ENCODE measurements around the gene DYDC2. TPM values are rescaled to one million over a fixed set of nuclear protein-coding genes. Genes with fewer than 3 reads are reported as not detected.

Gene DYDC2
- total RNA-seq, 1 donor from 2014 or later: 2.5 TPM

DNA sequence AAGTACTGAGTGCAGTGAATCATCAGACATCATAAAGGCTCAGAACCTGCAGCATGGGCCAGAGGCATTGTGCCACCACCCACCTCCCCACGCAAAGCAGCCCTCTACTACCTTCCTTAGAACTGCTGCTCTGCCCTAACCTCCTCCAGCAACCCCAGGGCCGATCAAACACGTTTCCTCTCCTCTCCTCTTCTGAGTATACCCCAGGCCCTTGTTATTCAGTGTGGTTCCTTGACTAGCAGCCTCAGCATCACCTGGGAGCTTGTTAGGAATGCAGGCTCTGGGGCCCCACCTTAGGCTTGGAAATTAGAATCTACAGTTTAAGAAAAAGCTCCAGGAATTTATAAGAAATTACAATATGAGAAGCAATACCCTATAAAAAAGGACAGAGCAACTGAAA, 33.3 kb upstream of the DYDC2 start:
- H3K4me1 Mint-ChIP-seq: peaks cover 7% of the 10 kb centered on the region
- TF ChIP-seq, protein P1, sequence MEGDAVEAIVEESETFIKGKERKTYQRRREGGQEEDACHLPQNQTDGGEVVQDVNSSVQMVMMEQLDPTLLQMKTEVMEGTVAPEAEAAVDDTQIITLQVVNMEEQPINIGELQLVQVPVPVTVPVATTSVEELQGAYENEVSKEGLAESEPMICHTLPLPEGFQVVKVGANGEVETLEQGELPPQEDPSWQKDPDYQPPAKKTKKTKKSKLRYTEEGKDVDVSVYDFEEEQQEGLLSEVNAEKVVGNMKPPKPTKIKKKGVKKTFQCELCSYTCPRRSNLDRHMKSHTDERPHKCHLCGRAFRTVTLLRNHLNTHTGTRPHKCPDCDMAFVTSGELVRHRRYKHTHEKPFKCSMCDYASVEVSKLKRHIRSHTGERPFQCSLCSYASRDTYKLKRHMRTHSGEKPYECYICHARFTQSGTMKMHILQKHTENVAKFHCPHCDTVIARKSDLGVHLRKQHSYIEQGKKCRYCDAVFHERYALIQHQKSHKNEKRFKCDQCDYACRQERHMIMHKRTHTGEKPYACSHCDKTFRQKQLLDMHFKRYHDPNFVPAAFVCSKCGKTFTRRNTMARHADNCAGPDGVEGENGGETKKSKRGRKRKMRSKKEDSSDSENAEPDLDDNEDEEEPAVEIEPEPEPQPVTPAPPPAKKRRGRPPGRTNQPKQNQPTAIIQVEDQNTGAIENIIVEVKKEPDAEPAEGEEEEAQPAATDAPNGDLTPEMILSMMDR (conservative IDR thresholded peaks at IDR 0.05): no peak
- no peaks in the 10 kb centered on the region for H3K27me3 Mint-ChIP-seq (ENCODE audit: low read depth)
- no peaks in the 10 kb centered on the region for H3K9me3 Mint-ChIP-seq
- H3K36me3 Mint-ChIP-seq (ENCODE audit: low read depth): no peaks in the 10 kb centered on the region
- H3K27ac Mint-ChIP-seq (ENCODE audit: unreplicated experiment): peak overlapping the region; percentile 13
- no peak overlapping the region for H3K4me3 Mint-ChIP-seq
- no peak for DNase-seq (ENCODE audit: low read depth, low spot score)

DNA sequence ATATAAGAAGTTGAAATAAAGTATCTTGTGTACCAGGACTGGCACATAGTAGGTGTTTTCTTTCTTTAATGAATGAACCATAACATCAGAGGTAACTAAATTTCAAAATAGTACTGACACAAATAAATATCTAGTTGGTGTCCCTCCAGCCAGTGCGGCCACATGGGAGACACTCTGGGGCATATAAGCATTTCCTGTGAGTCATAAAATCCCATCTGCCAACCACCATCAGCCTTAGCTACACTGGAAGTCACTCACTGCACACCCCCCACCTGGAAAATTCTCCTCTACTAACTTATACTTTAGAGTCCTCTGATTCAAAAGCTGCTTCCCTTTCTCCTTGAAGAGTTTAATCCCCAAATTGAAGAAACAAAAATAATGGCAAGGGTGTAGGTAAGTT, 32.5 kb upstream of the DYDC2 start:
- TF ChIP-seq, protein P1 (conservative IDR thresholded peaks at IDR 0.05): no peak
- H3K27me3 Mint-ChIP-seq (ENCODE audit: low read depth): no peaks in the 10 kb centered on the region
- H3K36me3 Mint-ChIP-seq (ENCODE audit: low read depth): no peaks in the 10 kb centered on the region
- H3K4me3 Mint-ChIP-seq: no peak overlapping the region
- H3K9me3 Mint-ChIP-seq: no peaks in the 10 kb centered on the region
- H3K4me1 Mint-ChIP-seq: peaks cover 7% of the 10 kb centered on the region
- no peak overlapping the region for H3K27ac Mint-ChIP-seq (ENCODE audit: unreplicated experiment)
- no peak for DNase-seq (ENCODE audit: low read depth, low spot score)

DNA sequence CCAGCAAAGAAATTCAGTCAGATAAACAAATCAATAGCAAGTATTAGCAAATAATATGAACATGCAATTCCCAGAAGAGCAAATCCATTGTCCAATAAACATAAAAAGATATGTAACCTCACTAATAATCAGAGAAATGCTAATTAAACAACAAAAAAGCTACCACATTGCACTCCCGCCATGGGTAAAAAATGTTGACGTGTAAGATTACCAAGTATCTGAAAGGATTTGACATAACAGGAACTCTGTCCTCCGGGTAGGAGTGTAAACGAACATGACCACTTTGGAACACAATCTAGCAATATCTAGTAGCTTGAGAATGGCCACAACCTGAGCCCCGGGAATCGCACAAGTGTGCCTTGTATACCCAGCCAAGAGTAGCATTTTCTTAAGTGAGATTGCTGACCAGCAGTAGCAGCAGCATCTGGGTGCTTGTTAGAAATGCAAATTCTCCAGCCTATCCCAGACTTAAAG, 31.7 kb upstream of the DYDC2 start:
- no peak for DNase-seq (ENCODE audit: low read depth, low spot score)
- Mint-ChIP-seq H3K4me1 (peaks cover 7% of the 10 kb centered on the region), H3K27ac (ENCODE audit: unreplicated experiment) (no peak overlapping the region), H3K9me3 (no peaks in the 10 kb centered on the region), H3K4me3 (no peak overlapping the region), H3K36me3 (ENCODE audit: low read depth) (no peaks in the 10 kb centered on the region), H3K27me3 (ENCODE audit: low read depth) (no peaks in the 10 kb centered on the region)
- TF ChIP-seq, protein P1 (conservative IDR thresholded peaks at IDR 0.05): no peak

DNA sequence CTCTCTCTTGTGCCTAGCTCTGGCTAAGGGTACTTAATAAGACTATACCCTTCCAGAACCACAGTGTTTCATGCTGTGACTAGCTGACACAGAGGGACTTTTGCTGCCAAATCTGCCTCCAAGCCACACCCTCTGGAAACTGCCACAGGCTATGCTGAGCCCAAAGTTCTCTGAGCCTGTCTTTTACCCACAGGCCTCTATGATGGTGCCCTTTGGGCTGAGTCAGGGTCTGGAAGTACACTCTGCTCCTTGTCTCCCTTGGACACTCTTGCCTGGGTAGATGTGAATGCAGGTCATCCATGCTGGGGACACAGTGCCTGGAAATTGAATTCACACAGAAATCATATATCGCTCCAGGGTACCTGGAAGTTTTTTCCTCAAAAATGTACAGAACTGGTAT, 22.6 kb upstream of the DYDC2 start:
- no peak overlapping the region for H3K27ac Mint-ChIP-seq (ENCODE audit: unreplicated experiment)
- TF ChIP-seq, protein P1 (conservative IDR thresholded peaks at IDR 0.05): no peak
- H3K36me3 Mint-ChIP-seq (ENCODE audit: low read depth): no peaks in the 10 kb centered on the region
- H3K9me3 Mint-ChIP-seq: peaks cover 4% of the 10 kb centered on the region
- no peak for DNase-seq (ENCODE audit: low read depth, low spot score)
- H3K4me3 Mint-ChIP-seq: no peak overlapping the region
- no peaks in the 10 kb centered on the region for H3K27me3 Mint-ChIP-seq (ENCODE audit: low read depth)
- no peaks in the 10 kb centered on the region for H3K4me1 Mint-ChIP-seq

DNA sequence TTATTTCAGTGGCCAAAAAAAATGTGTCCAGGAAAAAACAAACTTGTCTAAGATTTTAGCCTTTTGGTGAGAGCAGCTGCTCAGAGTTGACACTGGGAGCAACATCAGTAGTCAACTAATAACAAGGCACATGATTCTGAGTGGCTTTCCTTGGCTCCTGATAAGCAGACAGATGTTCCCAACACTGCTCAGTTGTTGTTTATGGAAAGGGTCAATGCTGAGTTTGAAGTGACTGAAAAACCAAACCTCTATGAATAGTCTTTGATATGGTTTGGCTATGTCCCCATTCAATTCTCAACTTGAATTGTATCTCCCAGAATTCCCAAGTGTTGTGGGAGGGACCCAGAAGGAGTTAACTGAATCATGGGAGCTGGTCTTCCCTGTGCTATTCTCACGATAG, 12.3 kb upstream of the DYDC2 start:
- Mint-ChIP-seq H3K36me3 (ENCODE audit: low read depth) (no peaks in the 10 kb centered on the region), H3K27ac (ENCODE audit: unreplicated experiment) (no peak overlapping the region), H3K27me3 (ENCODE audit: low read depth) (no peaks in the 10 kb centered on the region), H3K4me1 (no peaks in the 10 kb centered on the region), H3K4me3 (no peak overlapping the region), H3K9me3 (peaks cover 3% of the 10 kb centered on the region)
- DNase-seq (ENCODE audit: low read depth, low spot score): no peak
- TF ChIP-seq, protein P1 (conservative IDR thresholded peaks at IDR 0.05): no peak

DNA sequence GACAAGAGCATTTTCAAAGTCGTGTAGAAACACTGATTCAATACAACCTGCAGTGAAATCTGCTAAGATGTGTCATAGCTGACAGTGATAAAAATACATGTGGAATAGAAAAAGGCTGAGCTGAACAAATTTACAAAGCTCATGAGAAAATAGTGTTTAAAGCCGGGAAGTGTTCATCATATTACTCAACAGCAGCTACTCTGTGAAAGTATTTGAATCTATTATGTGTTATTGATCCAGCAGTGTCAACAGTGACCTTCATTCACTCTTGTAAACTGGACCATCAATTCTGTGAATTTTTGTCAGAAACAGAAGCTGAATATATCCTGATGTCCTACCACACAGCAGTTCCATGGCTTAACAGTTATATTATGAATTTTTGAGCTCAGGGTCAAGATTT, 11.7 kb upstream of the DYDC2 start:
- Mint-ChIP-seq H3K27ac (ENCODE audit: unreplicated experiment) (no peak overlapping the region), H3K36me3 (ENCODE audit: low read depth) (no peaks in the 10 kb centered on the region), H3K9me3 (peaks cover 3% of the 10 kb centered on the region), H3K4me1 (no peaks in the 10 kb centered on the region), H3K27me3 (ENCODE audit: low read depth) (no peaks in the 10 kb centered on the region), H3K4me3 (no peak overlapping the region)
- TF ChIP-seq, protein P1 (conservative IDR thresholded peaks at IDR 0.05): no peak
- no peak for DNase-seq (ENCODE audit: low read depth, low spot score)

All from neural crest cell (in vitro differentiated cells).